ENCODE results near the gene PVALEF. TPM values are rescaled to one million over a fixed set of nuclear protein-coding genes. Genes with fewer than 3 reads are reported as not detected.

PVALEF gene
- total RNA-seq, 1 donor from 2014 or later: not detected

DNA sequence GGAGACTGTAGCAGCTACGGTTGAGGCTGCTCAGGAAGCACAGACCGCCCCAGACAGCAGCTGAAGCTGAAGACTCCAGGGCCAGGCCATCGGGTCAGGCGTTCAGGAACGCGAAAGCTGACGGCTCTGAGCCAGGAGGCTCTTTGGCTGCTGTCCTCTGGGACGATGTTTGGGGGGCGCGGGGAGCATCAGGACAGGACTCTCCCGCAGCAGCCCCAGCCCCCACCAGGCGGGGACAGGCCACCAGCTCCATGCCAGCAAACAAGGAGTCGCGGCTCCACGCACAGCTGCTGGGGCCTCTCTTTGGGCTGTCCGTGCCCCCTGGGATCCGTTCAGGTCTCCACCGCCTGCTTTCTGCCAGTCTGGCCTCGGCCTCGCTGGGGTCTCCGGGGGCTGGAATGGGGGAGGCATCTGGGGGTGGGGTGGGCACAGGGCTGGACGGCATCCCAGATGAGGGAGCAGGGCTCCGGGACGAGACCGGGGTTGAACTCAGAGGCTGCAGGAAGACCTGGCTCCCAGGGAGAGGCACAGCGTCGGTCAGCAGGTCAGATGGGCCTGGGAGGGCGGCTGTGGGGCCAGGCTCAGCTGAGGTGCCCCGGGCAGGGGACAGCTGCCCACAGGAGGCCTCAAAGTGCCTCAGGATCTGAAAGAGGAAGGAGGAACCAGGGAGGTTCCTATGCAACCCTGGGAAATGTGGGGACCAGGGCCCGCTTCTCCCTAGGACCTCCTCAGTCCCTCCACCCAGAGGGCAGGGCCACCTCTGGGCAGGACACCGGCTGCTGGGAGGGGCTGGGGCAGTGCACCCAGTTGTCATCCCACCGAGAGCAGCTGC, 63.7 kb downstream of the PVALEF start:
- Mint-ChIP-seq H3K27me3 (no peaks in the 10 kb centered on the region), H3K36me3 (ENCODE audit: insufficient read depth) (peaks cover 11% of the 10 kb centered on the region), H3K9me3 (ENCODE audit: low read depth) (no peaks in the 10 kb centered on the region), H3K4me3 (ENCODE audit: low read depth) (no peak overlapping the region), H3K4me1 (ENCODE audit: low read depth) (no peaks in the 10 kb centered on the region), H3K27ac (no peak overlapping the region)
- DNase-seq (ENCODE audit: low spot score, unreplicated experiment): no peak
- TF ChIP-seq, protein P1, sequence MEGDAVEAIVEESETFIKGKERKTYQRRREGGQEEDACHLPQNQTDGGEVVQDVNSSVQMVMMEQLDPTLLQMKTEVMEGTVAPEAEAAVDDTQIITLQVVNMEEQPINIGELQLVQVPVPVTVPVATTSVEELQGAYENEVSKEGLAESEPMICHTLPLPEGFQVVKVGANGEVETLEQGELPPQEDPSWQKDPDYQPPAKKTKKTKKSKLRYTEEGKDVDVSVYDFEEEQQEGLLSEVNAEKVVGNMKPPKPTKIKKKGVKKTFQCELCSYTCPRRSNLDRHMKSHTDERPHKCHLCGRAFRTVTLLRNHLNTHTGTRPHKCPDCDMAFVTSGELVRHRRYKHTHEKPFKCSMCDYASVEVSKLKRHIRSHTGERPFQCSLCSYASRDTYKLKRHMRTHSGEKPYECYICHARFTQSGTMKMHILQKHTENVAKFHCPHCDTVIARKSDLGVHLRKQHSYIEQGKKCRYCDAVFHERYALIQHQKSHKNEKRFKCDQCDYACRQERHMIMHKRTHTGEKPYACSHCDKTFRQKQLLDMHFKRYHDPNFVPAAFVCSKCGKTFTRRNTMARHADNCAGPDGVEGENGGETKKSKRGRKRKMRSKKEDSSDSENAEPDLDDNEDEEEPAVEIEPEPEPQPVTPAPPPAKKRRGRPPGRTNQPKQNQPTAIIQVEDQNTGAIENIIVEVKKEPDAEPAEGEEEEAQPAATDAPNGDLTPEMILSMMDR (IDR thresholded peaks at IDR 0.05; ENCODE audit: unreplicated experiment): no peak

DNA sequence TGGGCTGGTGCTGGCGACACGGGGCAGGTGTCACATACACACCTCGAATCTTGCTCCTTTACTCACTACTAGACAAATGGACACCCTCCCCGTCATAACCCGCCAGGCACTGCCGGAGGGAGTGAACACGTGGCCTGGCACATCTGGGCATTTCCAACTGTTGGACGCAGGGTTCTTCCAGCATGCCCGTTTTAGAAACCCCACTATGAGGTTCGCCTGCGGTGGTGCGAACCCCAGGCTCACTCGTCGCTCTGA, 64.3 kb downstream of the PVALEF start:
- Mint-ChIP-seq H3K36me3 (ENCODE audit: insufficient read depth) (peaks cover 11% of the 10 kb centered on the region), H3K27me3 (no peaks in the 10 kb centered on the region)
- TF ChIP-seq, protein P1 (IDR thresholded peaks at IDR 0.05; ENCODE audit: unreplicated experiment): no peak

DNA sequence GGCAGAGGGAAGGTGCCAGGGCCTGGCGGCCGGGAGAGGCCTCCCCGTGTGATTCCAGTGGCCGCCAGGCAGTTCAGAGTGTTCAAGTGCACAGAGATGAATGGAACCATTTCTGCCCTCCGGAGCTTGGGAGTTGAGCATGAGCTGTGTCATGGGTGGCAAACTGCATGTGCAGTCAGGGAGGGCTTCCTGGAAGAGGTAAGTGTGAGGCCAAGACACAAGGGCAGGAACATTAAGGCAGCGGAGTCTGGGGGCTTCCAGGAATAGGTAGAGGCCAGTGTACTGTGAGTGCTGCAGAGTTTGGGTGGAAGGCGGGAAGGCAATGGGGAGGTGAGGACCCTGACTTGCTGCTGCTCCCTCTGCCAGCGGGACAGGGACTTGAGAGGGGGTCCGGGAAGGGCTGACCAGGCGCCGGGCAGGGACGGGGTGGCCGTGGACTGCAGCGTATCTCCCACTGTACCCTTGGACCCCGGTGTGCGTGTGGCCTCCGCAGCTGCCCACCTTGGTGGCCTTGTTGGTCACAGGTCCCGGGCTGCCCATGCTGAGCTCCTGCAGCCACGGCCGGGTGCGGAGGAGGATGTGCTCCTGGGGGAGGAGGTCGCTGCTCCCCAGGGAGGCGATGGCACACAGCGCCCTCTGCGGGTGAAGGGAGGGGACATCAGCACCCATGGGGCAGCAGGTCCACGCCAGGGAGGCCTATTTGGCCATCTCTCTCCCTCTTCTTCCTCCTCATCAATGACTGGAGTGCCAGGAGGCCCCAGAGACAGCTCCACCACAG, 64.9 kb downstream of the PVALEF start:
- DNase-seq (ENCODE audit: low spot score, unreplicated experiment): no peak
- H3K9me3 Mint-ChIP-seq (ENCODE audit: low read depth): no peaks in the 10 kb centered on the region
- no peak overlapping the region for H3K27ac Mint-ChIP-seq
- H3K36me3 Mint-ChIP-seq (ENCODE audit: insufficient read depth): peaks cover 14% of the 10 kb centered on the region
- no peaks in the 10 kb centered on the region for H3K27me3 Mint-ChIP-seq
- TF ChIP-seq, protein P1 (IDR thresholded peaks at IDR 0.05; ENCODE audit: unreplicated experiment): peak; percentile 21
- H3K4me1 Mint-ChIP-seq (ENCODE audit: low read depth): peaks cover 2% of the 10 kb centered on the region
- no peak overlapping the region for H3K4me3 Mint-ChIP-seq (ENCODE audit: low read depth)

More for the DNA sequence above, 64.3 kb downstream of the PVALEF start:
- no peaks in the 10 kb centered on the region for H3K9me3 Mint-ChIP-seq (ENCODE audit: low read depth)
- no peak for DNase-seq (ENCODE audit: low spot score, unreplicated experiment)
- no peaks in the 10 kb centered on the region for H3K4me1 Mint-ChIP-seq (ENCODE audit: low read depth)
- H3K27ac Mint-ChIP-seq: no peak overlapping the region
- H3K4me3 Mint-ChIP-seq (ENCODE audit: low read depth): no peak overlapping the region

DNA sequence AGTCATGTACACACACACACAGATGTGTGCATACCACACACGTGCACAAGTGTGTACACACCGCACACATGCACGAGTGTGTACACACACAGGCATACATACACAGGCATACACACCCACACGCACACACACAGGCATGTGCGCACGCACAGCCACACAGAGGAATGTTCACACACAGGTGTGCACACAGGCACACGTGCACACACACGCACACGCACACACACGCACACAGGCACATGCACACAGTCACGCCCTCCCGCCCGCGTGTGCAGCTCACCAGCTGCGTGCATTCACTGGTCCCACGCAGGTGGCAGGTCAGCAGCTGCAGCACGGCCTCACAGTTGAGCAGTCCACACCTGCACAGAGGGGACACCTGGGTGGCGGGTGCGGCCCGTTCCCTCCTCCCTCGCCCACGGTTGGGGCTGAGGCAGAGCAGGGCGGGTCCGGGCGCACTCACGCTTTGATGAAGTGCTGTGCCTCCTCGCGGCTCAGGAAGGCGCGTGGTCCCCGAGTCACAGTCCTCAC, 65.9 kb downstream of the PVALEF start:
- TF ChIP-seq, protein P1 (IDR thresholded peaks at IDR 0.05; ENCODE audit: unreplicated experiment): no peak
- Mint-ChIP-seq H3K27me3 (no peaks in the 10 kb centered on the region), H3K4me3 (ENCODE audit: low read depth) (no peak overlapping the region), H3K4me1 (ENCODE audit: low read depth) (peaks cover 2% of the 10 kb centered on the region), H3K9me3 (ENCODE audit: low read depth) (no peaks in the 10 kb centered on the region), H3K27ac (no peak overlapping the region), H3K36me3 (ENCODE audit: insufficient read depth) (peaks cover 14% of the 10 kb centered on the region)
- no peak for DNase-seq (ENCODE audit: low spot score, unreplicated experiment)

DNA sequence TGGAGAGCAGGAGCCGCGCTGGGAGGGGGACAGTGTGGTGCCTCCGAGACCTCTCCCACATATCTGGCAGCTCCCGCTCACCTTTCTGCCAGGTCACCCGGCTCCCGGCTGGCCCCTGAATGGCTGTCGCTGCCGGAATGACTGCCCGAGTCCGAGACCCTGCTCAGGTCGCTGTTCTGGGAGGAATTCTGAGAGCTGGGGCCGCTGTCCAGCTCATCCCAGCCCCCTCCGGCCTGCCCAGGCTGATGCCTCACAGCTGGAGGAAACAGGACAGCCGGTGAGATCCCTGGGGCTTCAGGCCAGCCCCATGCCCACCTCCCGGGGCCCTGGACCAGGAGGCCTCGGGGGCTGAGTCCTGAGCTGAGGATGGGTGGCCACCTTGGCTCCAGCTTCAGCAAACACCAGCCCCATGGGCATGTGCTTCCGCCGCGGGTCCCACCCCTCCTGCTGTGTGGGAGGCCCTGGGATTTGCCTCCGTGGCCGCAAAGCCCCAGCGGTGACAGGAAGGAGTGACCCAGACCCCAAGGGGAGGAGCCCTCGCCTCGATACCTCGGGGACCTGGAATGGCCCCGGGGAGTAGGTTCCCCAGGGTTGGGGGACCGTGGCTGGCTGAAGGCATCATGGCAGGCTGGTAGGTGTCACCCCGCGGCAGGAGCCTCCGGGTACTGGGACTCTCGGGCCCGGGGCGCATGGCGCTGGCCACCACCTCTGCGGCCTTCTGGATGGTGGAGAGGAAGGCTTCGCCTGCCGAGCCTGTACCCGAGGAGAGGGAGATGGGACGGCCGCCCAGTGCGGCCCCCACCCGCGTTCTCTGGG, 66.7 kb downstream of the PVALEF start:
- no peak for DNase-seq (ENCODE audit: low spot score, unreplicated experiment)
- no peaks in the 10 kb centered on the region for H3K9me3 Mint-ChIP-seq (ENCODE audit: low read depth)
- no peaks in the 10 kb centered on the region for H3K27me3 Mint-ChIP-seq
- H3K4me1 Mint-ChIP-seq (ENCODE audit: low read depth): peaks cover 2% of the 10 kb centered on the region
- no peak overlapping the region for H3K4me3 Mint-ChIP-seq (ENCODE audit: low read depth)
- H3K27ac Mint-ChIP-seq: no peak overlapping the region
- TF ChIP-seq, protein P1 (IDR thresholded peaks at IDR 0.05; ENCODE audit: unreplicated experiment): no peak
- H3K36me3 Mint-ChIP-seq (ENCODE audit: insufficient read depth): peaks cover 14% of the 10 kb centered on the region
